Central memory CD4-positive, alpha-beta T cell (primary cell): ENCODE measurements around the gene LDAH.
A peak's percentile ranks its signal among the peaks of the same experiment; 100 is the strongest.

Experiments
- DNase-seq: peaks from one replicate; pipeline ENCODE4 v3.0.0; 2022

The LDAH gene

DNA sequence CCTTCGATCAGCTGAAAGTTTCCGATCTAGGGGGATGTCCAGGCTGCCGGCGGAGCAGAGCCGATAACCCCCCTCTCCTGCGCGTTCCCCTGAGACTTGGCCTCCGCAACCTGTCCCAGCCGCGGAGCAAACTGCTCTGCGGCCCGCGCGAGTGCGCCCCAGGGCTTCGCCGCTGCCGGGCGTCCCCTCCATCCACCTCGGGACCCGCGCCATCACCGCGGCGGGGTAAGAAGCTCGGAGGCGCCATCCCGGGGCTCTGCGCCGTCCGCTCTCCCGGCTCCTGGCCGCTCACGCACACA lies 156.9 kb downstream of the LDAH start:
- DNase-seq: no peak

DNA sequence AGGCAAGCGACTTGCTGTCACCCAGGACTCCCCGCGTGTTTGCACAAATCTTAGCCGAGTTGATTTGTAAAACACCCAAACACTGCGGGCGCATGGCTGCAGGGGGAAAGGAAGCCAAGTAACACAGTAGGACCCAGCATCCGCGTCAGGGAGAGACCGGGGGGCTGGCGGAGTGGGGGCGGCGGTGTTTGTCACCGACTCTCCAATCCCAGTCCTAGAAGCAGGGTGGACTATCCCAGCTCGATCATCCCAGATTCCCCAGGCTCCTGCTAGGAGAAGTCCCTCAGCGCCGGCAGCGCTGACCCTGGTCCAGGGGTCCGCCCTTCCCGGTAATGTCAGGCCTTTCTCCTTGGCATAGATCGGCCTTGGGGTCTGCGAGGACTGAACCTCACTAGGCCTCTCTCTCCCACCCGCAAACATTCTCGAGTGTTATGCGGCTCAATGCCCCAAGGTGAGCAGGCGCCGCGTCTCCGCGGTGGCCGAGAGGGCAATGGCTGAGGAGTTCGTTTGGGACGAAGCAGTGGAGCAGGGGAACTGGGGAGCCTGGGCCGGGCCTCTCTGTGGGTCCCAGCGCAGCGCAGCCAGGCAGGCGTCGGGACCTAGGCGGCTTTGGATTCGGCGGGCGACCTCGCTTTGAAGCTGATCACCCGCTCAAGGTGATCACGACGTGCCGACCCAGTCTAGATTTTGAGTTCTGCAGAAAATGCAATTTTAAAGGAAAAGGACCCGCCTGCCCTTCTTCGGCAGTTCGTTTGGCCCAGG lies 157.5 kb downstream of the LDAH start:
- DNase-seq: no peak

DNA sequence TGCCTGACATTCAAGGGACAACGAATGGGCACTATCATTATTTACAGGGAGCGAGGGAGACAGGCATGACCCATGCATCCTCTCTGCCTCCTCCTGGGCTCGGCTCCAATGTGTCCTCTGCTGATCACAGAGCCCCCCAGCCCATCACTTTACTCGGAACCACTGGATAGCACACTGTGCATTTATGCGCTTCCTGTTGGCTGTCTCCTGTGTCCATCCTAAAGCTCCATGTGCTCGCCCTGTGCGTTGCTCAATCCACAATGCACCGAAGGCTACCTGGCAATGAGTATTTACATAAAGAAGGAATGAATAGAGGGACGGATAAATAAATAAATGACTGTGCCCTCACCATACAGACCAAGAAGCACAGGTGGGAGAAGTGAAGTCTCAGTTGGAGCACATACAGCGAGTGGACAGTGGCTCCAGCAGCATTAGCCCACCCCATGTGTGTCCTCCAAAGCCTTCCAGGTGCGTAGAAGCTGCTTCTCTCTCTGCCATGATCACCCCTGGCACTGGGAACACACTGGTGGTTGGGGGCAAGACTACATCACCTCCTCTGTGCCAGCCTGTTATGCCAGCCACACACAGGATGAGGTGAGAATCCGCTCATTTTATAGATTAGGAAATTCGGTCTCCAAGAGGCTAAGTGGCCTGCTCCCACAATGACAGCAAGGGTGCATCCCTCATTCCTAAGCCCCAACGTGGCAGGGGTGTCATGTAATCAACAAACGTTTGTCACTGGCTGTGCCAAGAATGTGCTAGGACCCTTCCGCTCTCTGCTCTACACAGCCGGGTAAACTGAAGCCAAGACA lies 158.3 kb downstream of the LDAH start:
- no peak for DNase-seq

- no peak for DNase-seq
These were observed 158.9 kb downstream of the LDAH start for GRCh38 chr2:20664071-20664390.

GRCh38 chr2:20663196-20664070 lies 159.5 kb downstream of the LDAH start:
- no peak for DNase-seq

DNA sequence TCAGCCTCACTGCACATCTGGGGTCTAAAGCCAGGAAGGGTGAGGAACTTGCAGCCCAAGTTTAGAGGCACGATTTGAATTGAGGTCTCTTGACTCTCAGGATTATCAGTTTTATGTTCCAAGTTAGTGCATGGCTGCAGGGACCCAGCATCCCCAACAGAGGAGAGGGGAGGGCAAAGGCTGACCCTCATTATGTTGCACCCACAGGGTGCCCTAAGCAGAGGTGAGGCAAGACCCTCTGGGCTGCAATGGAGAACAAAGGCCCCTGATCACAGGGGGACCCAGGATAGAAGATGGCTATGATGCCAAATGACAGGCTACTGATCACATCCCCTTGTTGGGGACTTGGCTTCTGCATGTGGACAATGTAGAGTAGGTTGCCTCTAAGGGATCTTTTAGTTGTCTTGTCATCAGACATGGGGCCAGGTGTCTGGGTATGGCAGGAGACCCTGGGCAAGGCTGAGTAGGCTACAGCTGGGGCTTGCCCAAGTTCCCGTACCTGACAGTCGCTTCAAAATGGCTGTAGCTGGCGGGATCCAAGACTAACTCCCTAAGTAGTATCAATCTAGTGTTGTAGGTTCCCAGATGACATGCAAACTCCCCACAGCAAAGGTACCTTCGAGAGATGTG lies 160.5 kb downstream of the LDAH start:
- no peak for DNase-seq

- peak; percentile 60 for DNase-seq
These were observed 161.2 kb downstream of the LDAH start for GRCh38 chr2:20661421-20662307.

GRCh38 chr2:20660506-20661420 lies 162.1 kb downstream of the LDAH start:
- DNase-seq: no peak

- DNase-seq: no peak
These were observed 165.2 kb downstream of the LDAH start for GRCh38 chr2:20657522-20658235.

DNA sequence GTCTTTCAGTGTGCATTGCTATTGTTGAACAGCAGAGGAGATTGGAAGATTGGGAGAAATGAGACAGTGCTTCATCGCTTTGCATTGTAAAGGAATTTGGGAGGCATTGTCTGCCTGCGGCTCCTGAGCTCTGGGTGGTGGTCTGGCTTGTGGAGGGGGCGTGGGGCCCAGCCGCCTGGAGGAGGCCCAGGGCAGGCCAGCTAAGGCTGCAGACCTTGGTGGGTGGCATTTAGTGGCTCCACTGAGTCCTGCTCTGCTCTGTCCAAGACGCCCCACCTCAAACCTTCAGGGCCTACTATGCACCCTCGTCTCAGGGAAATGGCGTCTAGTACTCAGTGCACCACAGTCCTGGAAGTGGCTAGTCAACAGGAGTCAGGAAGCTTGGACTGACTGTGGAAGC lies 166.3 kb downstream of the LDAH start:
- DNase-seq: no peak

GRCh38 chr2:20654535-20654813 lies 168.4 kb downstream of the LDAH start:
- DNase-seq: no peak

GRCh38 chr2:20653695-20654534 lies 169.0 kb downstream of the LDAH start:
- DNase-seq: no peak

DNA sequence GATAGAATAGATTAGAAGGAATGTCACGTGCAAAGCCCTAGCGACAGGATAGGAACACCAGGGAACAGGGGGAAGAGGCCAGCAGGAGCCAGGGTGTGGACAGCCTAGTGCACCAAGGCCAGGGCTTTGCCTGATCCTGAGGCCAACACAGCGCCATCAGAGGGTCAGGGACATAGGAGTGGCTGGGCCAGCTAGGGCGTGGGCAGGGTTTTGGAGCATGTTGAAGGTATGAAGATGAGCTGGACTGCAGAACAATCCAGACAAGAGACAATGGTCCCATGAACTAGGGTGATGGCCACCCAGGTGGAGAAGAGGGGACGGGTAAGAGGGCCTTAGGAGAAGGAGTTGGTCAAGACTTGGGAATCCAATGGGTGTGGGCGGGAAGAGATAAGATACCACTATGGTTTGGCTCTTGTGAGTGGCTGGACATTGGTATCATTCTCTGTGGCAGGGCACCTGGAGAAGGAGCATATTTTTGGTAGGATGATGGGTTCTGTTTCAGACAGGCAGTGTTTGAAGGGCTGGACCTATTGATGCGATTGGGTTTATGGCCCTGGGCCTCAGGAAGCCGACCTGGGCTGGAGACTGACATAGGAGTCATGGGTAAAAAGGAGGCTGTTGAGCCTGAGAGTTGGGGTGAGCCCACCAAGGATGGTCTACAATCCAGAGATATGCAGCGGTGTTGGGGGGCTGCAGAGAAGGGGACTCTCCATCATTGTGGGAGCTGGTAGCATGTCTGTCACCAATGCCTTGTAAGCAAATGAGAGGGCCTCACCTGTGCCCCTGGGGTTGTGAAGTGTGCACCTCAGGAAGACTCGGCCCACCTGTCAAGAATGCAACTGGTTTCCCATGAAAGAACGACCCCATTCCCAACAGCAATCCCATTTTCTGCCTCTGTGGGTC lies 170.0 kb downstream of the LDAH start:
- DNase-seq: no peak

- no peak for DNase-seq
These were observed 170.8 kb downstream of the LDAH start for GRCh38 chr2:20652141-20652540.

GRCh38 chr2:20651731-20652099 lies 171.2 kb downstream of the LDAH start:
- no peak for DNase-seq

GRCh38 chr2:20650877-20651730 lies 171.8 kb downstream of the LDAH start, which contains the start of gene HS1BP3:
Gene HS1BP3 (minus strand): TSS chr2:20651098. CDS start chr2:20651063, 35 bp downstream.
- peak; percentile 94 for DNase-seq

GRCh38 chr2:20650393-20650876 lies 172.5 kb downstream of the LDAH start:
- DNase-seq: peak; percentile 36
